GM12801 (cell line): ENCODE measurements around the gene HSPA4L.

Experiments used
- CTCF ChIP-seq: IDR thresholded peaks from one replicate; pipeline ENCODE4 v1.5.1; 2011; ENCODE audit warnings: control low read depth; ENCODE audit not compliant: insufficient read length; ENCODE audit errors: extremely low read depth

HSPA4L gene

GRCh38 chr4:127777487-127777886, 4.6 kb upstream of the HSPA4L start:
- TF ChIP-seq CTCF, result no peak

- no peak for TF ChIP-seq CTCF
Observed at GRCh38 chr4:127778102-127778501, 4.0 kb upstream of the HSPA4L start.

GRCh38 chr4:127780598-127780997, 1.5 kb upstream of the HSPA4L start:
- no peak for TF ChIP-seq CTCF

- no peak for TF ChIP-seq CTCF
Observed at GRCh38 chr4:127781300-127782024, 660 bp upstream of the HSPA4L start.

GRCh38 chr4:127782025-127782274, 172 bp upstream of the HSPA4L start:
- no peak for TF ChIP-seq CTCF

GRCh38 chr4:127783026-127783769, 1.1 kb downstream of the HSPA4L start:
- no peak for TF ChIP-seq CTCF

- TF ChIP-seq CTCF, result no peak
Observed at GRCh38 chr4:127783955-127784770, 2.0 kb downstream of the HSPA4L start.
